H1 (cell line): ENCODE measurements around the gene ZSCAN20. TPM values are rescaled to one million over a fixed set of nuclear protein-coding genes. Genes with fewer than 3 reads are reported as not detected.
A peak's percentile ranks its signal among the peaks of the same experiment; 100 is the strongest.

ENCODE experiments used
- ASH2L ChIP-seq: fragments of 200-600, 300-600 bp; sonication (generic); IDR thresholded peaks from one replicate; pipeline ENCODE4 v1.7.1; 2017; ENCODE audit warnings: low read length
- ATF2 ChIP-seq: IDR thresholded peaks from 2 replicates; pipeline ENCODE4 v1.6.1; 2012; ENCODE audit warnings: low read length, inconsistent platforms
- BACH1 ChIP-seq: IDR thresholded peaks from 2 replicates; pipeline ENCODE4 v1.6.1; 2012; ENCODE audit warnings: low read length, improper control_type of control experiment
- BCL11A ChIP-seq, 2 experiments: IDR thresholded peaks; one replicate each; pipeline ENCODE4 v1.6.1; 2011; ENCODE audit warnings: low read depth in 2 of 2, low read length in 2 of 2, mild to moderate bottlenecking in 2 of 2
- CBX8 ChIP-seq: fragments of 300-800, 300-1000 bp; sonication (generic); IDR thresholded peaks from 2 replicates; pipeline ENCODE4 v1.7.1; 2016; ENCODE audit warnings: low read depth, low read length, borderline replicate concordance
- CHD2 ChIP-seq: IDR thresholded peaks from 2 replicates; pipeline ENCODE4 v1.6.1; 2012; ENCODE audit warnings: low read length, improper control_type of control experiment
- CTBP2 ChIP-seq: IDR thresholded peaks from 2 replicates; pipeline ENCODE4 v1.7.0; 2011; ENCODE audit warnings: borderline replicate concordance, mild to moderate bottlenecking, moderate library complexity, mixed read lengths, low read length; ENCODE audit not compliant: insufficient read depth, insufficient read length
- GTF2F1 ChIP-seq: IDR thresholded peaks from 2 replicates; pipeline ENCODE4 v1.6.1; 2012; ENCODE audit warnings: low read depth, low read length, improper control_type of control experiment, borderline replicate concordance
- JUND ChIP-seq: IDR thresholded peaks from 2 replicates; pipeline ENCODE4 v1.6.1; 2011; ENCODE audit warnings: mild to moderate bottlenecking, improper control_type of control experiment, low read length
- NRF1 ChIP-seq: IDR thresholded peaks from 2 replicates; pipeline ENCODE4 v1.6.1; 2011; ENCODE audit warnings: mild to moderate bottlenecking, low read depth, low read length, improper control_type of control experiment
- POU5F1 ChIP-seq: IDR thresholded peaks from 2 replicates; pipeline ENCODE4 v1.6.1; 2011; ENCODE audit warnings: low read depth, mild to moderate bottlenecking, low read length, moderate library complexity
- RBBP5 ChIP-seq: IDR thresholded peaks from 2 replicates; pipeline ENCODE4 v1.7.1; 2012; ENCODE audit warnings: low read depth, mild to moderate bottlenecking, inconsistent platforms, low read length, moderate library complexity, borderline replicate concordance
- SIX5 ChIP-seq: IDR thresholded peaks from 2 replicates; pipeline ENCODE4 v1.6.1; 2011; ENCODE audit warnings: mild to moderate bottlenecking, low read depth, low read length
- SP2 ChIP-seq: IDR thresholded peaks from 2 replicates; pipeline ENCODE4 v1.6.1; 2012; ENCODE audit warnings: mild to moderate bottlenecking, low read length, inconsistent platforms
- SP4 ChIP-seq: IDR thresholded peaks from 2 replicates; pipeline ENCODE4 v1.6.1; 2012; ENCODE audit warnings: low read length, inconsistent platforms
- TAF1 ChIP-seq: IDR thresholded peaks from 2 replicates; pipeline ENCODE4 v1.6.1; 2011; ENCODE audit warnings: mild to moderate bottlenecking, low read depth, low read length
- TCF12 ChIP-seq: IDR thresholded peaks from 2 replicates; pipeline ENCODE4 v1.6.1; 2011; ENCODE audit warnings: low read depth, mild to moderate bottlenecking, low read length
- TEAD4 ChIP-seq: IDR thresholded peaks from 2 replicates; pipeline ENCODE4 v1.6.1; 2012; ENCODE audit warnings: low read depth, low read length, inconsistent platforms, mixed read lengths
- YY1 ChIP-seq: IDR thresholded peaks from 2 replicates; pipeline ENCODE4 v1.6.1; 2011; ENCODE audit warnings: low read depth, mild to moderate bottlenecking, low read length
- polyA plus RNA-seq, 7 experiments: library from polyadenylated mRNA; depleted of rRNA in 3 of 7; stranded (reverse) in 5 of 7; unstranded in 2 of 7; fragments of >200 nt in 5 of 7; fragments of 200-250 nt in 2 of 7; gene quantifications; 1 replicate in 5 of 7; 2 replicates in 1 of 7; 4 replicates in 1 of 7; pipeline versions ENCODE4 v1.2.1 to v1.2.3, GENCODE V29; 2011 to 2013; ENCODE audit warnings: missing spikeins in 2 of 7, mixed read lengths in 2 of 7
- total RNA-seq: library from RNA; stranded (reverse); fragmentation: NEBNext Ultra II Directional; extraction: Animal tissue kit (Norgen Biotek cat#: 25700); gene quantifications from 2 replicates; pipeline ENCODE4 v1.2.1, GENCODE V29; 2021
- TF ChIP-seq, protein P1 (sequence below), 3 experiments: IDR thresholded peaks; 1 replicate in 2 of 3; 2 replicates in 1 of 3; pipeline versions ENCODE4 v1.5.1 to v1.6.1; 2011; ENCODE audit warnings: low read length in 3 of 3, mild to moderate bottlenecking in 3 of 3, inconsistent platforms in 2 of 3, low read depth in 1 of 3, moderate library complexity in 1 of 3; ENCODE audit not compliant: insufficient read depth in 1 of 3; ENCODE audit errors: control extremely low read depth in 1 of 3
- TF ChIP-seq, protein P2 (sequence below): IDR thresholded peaks from 2 replicates; pipeline ENCODE4 v1.6.1; 2011; ENCODE audit warnings: low read length, improper control_type of control experiment

ZSCAN20 gene
- total and polyA plus RNA-seq, 2 of the 8 experiments (the other 6 are each of a cell fraction or from before 2014, with no cell fraction given): 0.70 to 3.4 TPM

DNA sequence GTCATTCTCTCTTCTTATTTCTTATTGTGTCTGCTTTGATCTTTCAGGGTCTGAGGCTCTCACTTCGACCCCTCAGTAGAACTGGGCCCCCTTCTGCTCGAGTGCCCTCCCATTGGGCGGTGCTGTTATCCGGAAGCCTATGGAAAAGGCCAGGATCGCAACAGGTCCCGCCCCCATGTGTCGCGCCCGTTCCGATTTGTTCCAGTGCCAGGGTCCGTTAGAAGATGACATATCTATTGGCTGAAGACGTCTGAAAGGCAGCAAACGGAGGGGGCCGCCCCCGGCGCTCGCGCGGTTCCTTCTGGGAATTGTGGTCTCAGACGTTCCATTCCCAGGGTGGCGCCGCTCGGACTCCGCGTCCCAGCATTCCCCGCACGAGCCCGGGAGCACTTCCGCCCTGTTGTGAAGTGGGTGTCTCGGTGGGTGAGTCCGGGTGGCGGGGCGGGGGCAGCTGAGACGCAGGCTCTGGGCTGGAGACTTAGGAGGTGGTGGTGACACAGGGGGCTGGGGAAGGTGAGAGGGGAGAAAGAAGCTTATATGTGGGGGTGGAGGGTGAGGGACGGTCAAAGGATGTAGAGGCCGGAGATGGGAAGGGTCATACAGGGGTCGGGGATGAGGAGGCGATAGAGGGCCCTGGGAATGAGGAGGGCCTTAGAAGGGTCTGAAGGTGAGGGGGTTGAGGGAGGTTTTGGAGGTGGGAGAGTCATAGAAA, at the start of gene ZSCAN20 (continued):
- no peak for TF ChIP-seq JUND
- peak; percentile 83 for TF ChIP-seq SP4
- TF ChIP-seq SIX5: peak; percentile 63
- TF ChIP-seq GTF2F1: no peak
- no peak for TF ChIP-seq ATF2
- TF ChIP-seq SP2: peak; percentile 67
- no peak for TF ChIP-seq RBBP5
- no peak for TF ChIP-seq BACH1
- TF ChIP-seq ASH2L: no peak
- TF ChIP-seq, protein P1, sequence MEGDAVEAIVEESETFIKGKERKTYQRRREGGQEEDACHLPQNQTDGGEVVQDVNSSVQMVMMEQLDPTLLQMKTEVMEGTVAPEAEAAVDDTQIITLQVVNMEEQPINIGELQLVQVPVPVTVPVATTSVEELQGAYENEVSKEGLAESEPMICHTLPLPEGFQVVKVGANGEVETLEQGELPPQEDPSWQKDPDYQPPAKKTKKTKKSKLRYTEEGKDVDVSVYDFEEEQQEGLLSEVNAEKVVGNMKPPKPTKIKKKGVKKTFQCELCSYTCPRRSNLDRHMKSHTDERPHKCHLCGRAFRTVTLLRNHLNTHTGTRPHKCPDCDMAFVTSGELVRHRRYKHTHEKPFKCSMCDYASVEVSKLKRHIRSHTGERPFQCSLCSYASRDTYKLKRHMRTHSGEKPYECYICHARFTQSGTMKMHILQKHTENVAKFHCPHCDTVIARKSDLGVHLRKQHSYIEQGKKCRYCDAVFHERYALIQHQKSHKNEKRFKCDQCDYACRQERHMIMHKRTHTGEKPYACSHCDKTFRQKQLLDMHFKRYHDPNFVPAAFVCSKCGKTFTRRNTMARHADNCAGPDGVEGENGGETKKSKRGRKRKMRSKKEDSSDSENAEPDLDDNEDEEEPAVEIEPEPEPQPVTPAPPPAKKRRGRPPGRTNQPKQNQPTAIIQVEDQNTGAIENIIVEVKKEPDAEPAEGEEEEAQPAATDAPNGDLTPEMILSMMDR (IDR thresholded peaks at IDR 0.05; ENCODE audit: control extremely low read depth in 1 of 3, insufficient read depth in 1 of 3, low read depth in 1 of 3, low read length in 3 of 3): 0 out of 4 replicates have a peak, but pooled peaks of 1 of the 3 experiments have one; percentile 2
- TF ChIP-seq CTBP2: no peak
- TF ChIP-seq TAF1: no peak
- no peak for TF ChIP-seq CBX8
- TF ChIP-seq BCL11A (IDR thresholded peaks at IDR 0.05; ENCODE audit: low read depth in 2 of 2, low read length in 2 of 2): no peak
- no peak for TF ChIP-seq YY1
- TF ChIP-seq TCF12: no peak
- peak; percentile 79 for TF ChIP-seq CHD2
- no peak for TF ChIP-seq NRF1
- no peak for TF ChIP-seq POU5F1
- TF ChIP-seq, protein P2, sequence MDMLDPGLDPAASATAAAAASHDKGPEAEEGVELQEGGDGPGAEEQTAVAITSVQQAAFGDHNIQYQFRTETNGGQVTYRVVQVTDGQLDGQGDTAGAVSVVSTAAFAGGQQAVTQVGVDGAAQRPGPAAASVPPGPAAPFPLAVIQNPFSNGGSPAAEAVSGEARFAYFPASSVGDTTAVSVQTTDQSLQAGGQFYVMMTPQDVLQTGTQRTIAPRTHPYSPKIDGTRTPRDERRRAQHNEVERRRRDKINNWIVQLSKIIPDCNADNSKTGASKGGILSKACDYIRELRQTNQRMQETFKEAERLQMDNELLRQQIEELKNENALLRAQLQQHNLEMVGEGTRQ: no peak
- TF ChIP-seq TEAD4: peak; percentile 28; the same call in 1 of the 2 replicates
